ENCODE measurements around the gene URB1.

Gene URB1

GRCh38 chr21:32388306-32388705 lies 4.5 kb downstream of the URB1 start:
- Histone ChIP-seq H3K4me3 (ENCODE audit: low read depth, low read length) (no peak overlapping the region), H3K9ac (ENCODE audit: low read depth, low read length) (no peak overlapping the region), H3K27ac (ENCODE audit: low read depth, low read length) (no peak overlapping the region), H3K9me3 (ENCODE audit: control insufficient read depth, insufficient read depth, low read length) (no peaks in the 10 kb centered on the region), H3K36me3 (ENCODE audit: control insufficient read depth, insufficient read depth, low read length) (peaks cover 38% of the 10 kb centered on the region), H3K27me3 (ENCODE audit: control insufficient read depth, insufficient read depth, low read length) (no peaks in the 10 kb centered on the region), H3K4me1 (ENCODE audit: control insufficient read depth, insufficient read depth, low read length) (peaks cover 12% of the 10 kb centered on the region)

GRCh38 chr21:32387151-32387550 lies 5.7 kb downstream of the URB1 start:
- Histone ChIP-seq H3K27ac (ENCODE audit: low read depth, low read length) (no peak overlapping the region), H3K4me1 (ENCODE audit: control insufficient read depth, insufficient read depth, low read length) (peaks cover 12% of the 10 kb centered on the region), H3K4me3 (ENCODE audit: low read depth, low read length) (no peak overlapping the region), H3K9me3 (ENCODE audit: control insufficient read depth, insufficient read depth, low read length) (no peaks in the 10 kb centered on the region), H3K36me3 (ENCODE audit: control insufficient read depth, insufficient read depth, low read length) (peaks cover 50% of the 10 kb centered on the region), H3K27me3 (ENCODE audit: control insufficient read depth, insufficient read depth, low read length) (no peaks in the 10 kb centered on the region), H3K9ac (ENCODE audit: low read depth, low read length) (no peak overlapping the region)

GRCh38 chr21:32386195-32386870 lies 6.5 kb downstream of the URB1 start:
- no peak overlapping the region for H3K4me3 ChIP-seq (ENCODE audit: low read depth, low read length)
- peaks cover 56% of the 10 kb centered on the region for H3K36me3 ChIP-seq (ENCODE audit: control insufficient read depth, insufficient read depth, low read length)
- peaks cover 12% of the 10 kb centered on the region for H3K4me1 ChIP-seq (ENCODE audit: control insufficient read depth, insufficient read depth, low read length)
- H3K27me3 ChIP-seq (ENCODE audit: control insufficient read depth, insufficient read depth, low read length) = no peaks in the 10 kb centered on the region
- no peaks in the 10 kb centered on the region for H3K9me3 ChIP-seq (ENCODE audit: control insufficient read depth, insufficient read depth, low read length)
- no peak overlapping the region for H3K27ac ChIP-seq (ENCODE audit: low read depth, low read length)
- no peak overlapping the region for H3K9ac ChIP-seq (ENCODE audit: low read depth, low read length)

GRCh38 chr21:32383812-32384211 lies 9.0 kb downstream of the URB1 start:
- Histone ChIP-seq H3K4me3 (ENCODE audit: low read depth, low read length) (no peak overlapping the region), H3K27me3 (ENCODE audit: control insufficient read depth, insufficient read depth, low read length) (no peaks in the 10 kb centered on the region), H3K4me1 (ENCODE audit: control insufficient read depth, insufficient read depth, low read length) (peaks cover 5% of the 10 kb centered on the region), H3K9ac (ENCODE audit: low read depth, low read length) (no peak overlapping the region), H3K9me3 (ENCODE audit: control insufficient read depth, insufficient read depth, low read length) (no peaks in the 10 kb centered on the region), H3K27ac (ENCODE audit: low read depth, low read length) (no peak overlapping the region), H3K36me3 (ENCODE audit: control insufficient read depth, insufficient read depth, low read length) (peaks cover 67% of the 10 kb centered on the region)

DNA sequence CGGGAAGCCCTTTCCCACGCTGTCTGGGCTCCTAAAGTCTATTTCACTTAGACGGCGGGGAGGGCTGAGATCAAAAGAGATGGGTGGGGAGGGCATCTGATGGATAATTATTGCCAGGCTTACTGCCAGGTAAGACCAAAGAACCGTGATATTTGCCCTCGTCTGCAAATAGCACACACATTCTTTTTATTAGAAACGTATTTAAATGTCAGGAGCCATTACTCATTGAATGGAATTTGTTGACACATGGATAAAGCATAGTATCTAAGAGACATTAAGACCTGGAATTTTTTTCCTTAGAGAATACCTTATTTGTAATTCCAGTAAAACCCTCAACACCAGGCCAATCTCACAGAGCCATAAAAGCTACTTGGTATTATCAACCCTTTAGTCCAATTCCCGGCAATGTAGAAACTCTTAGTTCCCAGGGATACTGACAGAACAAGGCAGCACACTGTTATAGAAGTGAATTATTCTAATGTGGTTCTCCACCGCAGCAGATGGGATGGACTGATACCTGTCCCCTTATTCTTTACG lies 10.6 kb downstream of the URB1 start:
- Histone ChIP-seq H3K4me3 (ENCODE audit: low read depth, low read length) (no peak overlapping the region), H3K27ac (ENCODE audit: low read depth, low read length) (no peak overlapping the region), H3K9ac (ENCODE audit: low read depth, low read length) (no peak overlapping the region), H3K36me3 (ENCODE audit: control insufficient read depth, insufficient read depth, low read length) (peaks cover 83% of the 10 kb centered on the region), H3K27me3 (ENCODE audit: control insufficient read depth, insufficient read depth, low read length) (no peaks in the 10 kb centered on the region), H3K4me1 (ENCODE audit: control insufficient read depth, insufficient read depth, low read length) (no peaks in the 10 kb centered on the region; the same call in 1 of the 2 replicates), H3K9me3 (ENCODE audit: control insufficient read depth, insufficient read depth, low read length) (no peaks in the 10 kb centered on the region)

DNA sequence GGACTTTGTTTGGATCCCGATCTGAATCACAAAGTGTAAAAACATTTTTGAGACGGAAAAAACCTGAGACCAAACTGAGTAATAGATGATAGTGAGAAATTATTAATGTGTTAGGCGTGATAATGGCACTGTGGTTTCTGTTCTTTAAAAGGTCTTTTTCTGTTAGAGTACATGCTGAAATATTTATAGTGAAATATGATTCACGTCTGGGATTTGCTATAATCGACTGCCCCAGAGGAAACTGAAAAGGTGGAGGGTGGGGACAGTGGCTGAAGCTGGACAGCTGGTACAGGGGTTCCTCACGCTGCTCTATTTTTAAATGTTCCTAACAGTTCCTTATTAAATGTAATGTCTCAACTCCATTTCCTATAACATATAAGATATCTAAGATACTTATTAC lies 11.2 kb downstream of the URB1 start:
- H3K9me3 ChIP-seq (ENCODE audit: control insufficient read depth, insufficient read depth, low read length) = no peaks in the 10 kb centered on the region
- no peak overlapping the region for H3K9ac ChIP-seq (ENCODE audit: low read depth, low read length)
- H3K27me3 ChIP-seq (ENCODE audit: control insufficient read depth, insufficient read depth, low read length) = no peaks in the 10 kb centered on the region
- H3K4me3 ChIP-seq (ENCODE audit: low read depth, low read length) = no peak overlapping the region
- no peak overlapping the region for H3K27ac ChIP-seq (ENCODE audit: low read depth, low read length)
- peaks cover 89% of the 10 kb centered on the region for H3K36me3 ChIP-seq (ENCODE audit: control insufficient read depth, insufficient read depth, low read length)
- H3K4me1 ChIP-seq (ENCODE audit: control insufficient read depth, insufficient read depth, low read length) = no peaks in the 10 kb centered on the region; the same call in 1 of the 2 replicates

GRCh38 chr21:32380940-32381339 lies 11.9 kb downstream of the URB1 start:
- Histone ChIP-seq H3K27me3 (ENCODE audit: control insufficient read depth, insufficient read depth, low read length) (no peaks in the 10 kb centered on the region), H3K9me3 (ENCODE audit: control insufficient read depth, insufficient read depth, low read length) (no peaks in the 10 kb centered on the region), H3K36me3 (ENCODE audit: control insufficient read depth, insufficient read depth, low read length) (peaks cover 93% of the 10 kb centered on the region), H3K4me1 (ENCODE audit: control insufficient read depth, insufficient read depth, low read length) (no peaks in the 10 kb centered on the region), H3K4me3 (ENCODE audit: low read depth, low read length) (no peak overlapping the region), H3K27ac (ENCODE audit: low read depth, low read length) (no peak overlapping the region), H3K9ac (ENCODE audit: low read depth, low read length) (no peak overlapping the region)

DNA sequence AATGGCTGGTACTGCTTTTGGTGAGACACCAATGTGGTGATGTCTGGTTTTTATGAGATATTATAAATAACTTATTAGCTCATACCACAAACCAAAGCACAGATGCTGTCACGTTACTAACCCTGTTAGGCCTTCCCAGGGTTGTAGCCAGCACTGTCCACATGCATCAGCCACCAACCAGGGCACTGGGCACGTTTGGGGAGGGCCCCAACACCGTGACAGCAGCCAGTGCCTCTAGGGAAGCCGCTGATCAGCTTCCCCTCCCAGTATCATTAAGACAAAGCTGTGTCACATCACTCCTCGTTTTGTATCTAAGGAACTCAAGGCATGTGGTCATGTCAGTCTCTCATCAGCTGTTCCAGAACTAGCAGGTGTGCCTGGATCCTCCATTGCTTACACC lies 13.9 kb downstream of the URB1 start:
- Histone ChIP-seq H3K36me3 (ENCODE audit: control insufficient read depth, insufficient read depth, low read length) (peaks cover 98% of the 10 kb centered on the region), H3K27me3 (ENCODE audit: control insufficient read depth, insufficient read depth, low read length) (no peaks in the 10 kb centered on the region), H3K9me3 (ENCODE audit: control insufficient read depth, insufficient read depth, low read length) (no peaks in the 10 kb centered on the region), H3K4me1 (ENCODE audit: control insufficient read depth, insufficient read depth, low read length) (no peaks in the 10 kb centered on the region), H3K27ac (ENCODE audit: low read depth, low read length) (no peak overlapping the region), H3K9ac (ENCODE audit: low read depth, low read length) (no peak overlapping the region), H3K4me3 (ENCODE audit: low read depth, low read length) (no peak overlapping the region)

GRCh38 chr21:32377991-32378390 lies 14.8 kb downstream of the URB1 start:
- no peaks in the 10 kb centered on the region for H3K9me3 ChIP-seq (ENCODE audit: control insufficient read depth, insufficient read depth, low read length)
- H3K4me3 ChIP-seq (ENCODE audit: low read depth, low read length) = no peak overlapping the region
- no peaks in the 10 kb centered on the region for H3K27me3 ChIP-seq (ENCODE audit: control insufficient read depth, insufficient read depth, low read length)
- peaks cover 98% of the 10 kb centered on the region for H3K36me3 ChIP-seq (ENCODE audit: control insufficient read depth, insufficient read depth, low read length)
- H3K4me1 ChIP-seq (ENCODE audit: control insufficient read depth, insufficient read depth, low read length) = no peaks in the 10 kb centered on the region
- no peak overlapping the region for H3K9ac ChIP-seq (ENCODE audit: low read depth, low read length)
- H3K27ac ChIP-seq (ENCODE audit: low read depth, low read length) = no peak overlapping the region

GRCh38 chr21:32377506-32377905 lies 15.3 kb downstream of the URB1 start:
- no peaks in the 10 kb centered on the region for H3K27me3 ChIP-seq (ENCODE audit: control insufficient read depth, insufficient read depth, low read length)
- no peaks in the 10 kb centered on the region for H3K9me3 ChIP-seq (ENCODE audit: control insufficient read depth, insufficient read depth, low read length)
- H3K4me1 ChIP-seq (ENCODE audit: control insufficient read depth, insufficient read depth, low read length) = no peaks in the 10 kb centered on the region
- H3K27ac ChIP-seq (ENCODE audit: low read depth, low read length) = no peak overlapping the region
- no peak overlapping the region for H3K9ac ChIP-seq (ENCODE audit: low read depth, low read length)
- no peak overlapping the region for H3K4me3 ChIP-seq (ENCODE audit: low read depth, low read length)
- peaks cover 98% of the 10 kb centered on the region for H3K36me3 ChIP-seq (ENCODE audit: control insufficient read depth, insufficient read depth, low read length)

- Histone ChIP-seq H3K27me3 (ENCODE audit: control insufficient read depth, insufficient read depth, low read length) (no peaks in the 10 kb centered on the region), H3K4me1 (ENCODE audit: control insufficient read depth, insufficient read depth, low read length) (no peaks in the 10 kb centered on the region), H3K9ac (ENCODE audit: low read depth, low read length) (no peak overlapping the region), H3K9me3 (ENCODE audit: control insufficient read depth, insufficient read depth, low read length) (no peaks in the 10 kb centered on the region), H3K4me3 (ENCODE audit: low read depth, low read length) (no peak overlapping the region), H3K36me3 (ENCODE audit: control insufficient read depth, insufficient read depth, low read length) (peaks cover 100% of the 10 kb centered on the region), H3K27ac (ENCODE audit: low read depth, low read length) (no peak overlapping the region)
These were observed 20.1 kb downstream of the URB1 start for GRCh38 chr21:32372755-32373154.

Data from HUES48 (cell line).